Hepatocyte (in vitro differentiated cells): Measurements from ENCODE around the gene HOXD11.

Experiments
- CTCF ChIP-seq: fragments of 200-600 bp; sonication (generic); IDR thresholded peaks from 2 replicates; pipeline ENCODE4 v1.5.1; 2016; ENCODE audit warnings: antibody characterized with exemption, mild to moderate bottlenecking; ENCODE audit not compliant: poor library complexity
- EZH2 ChIP-seq: fragments of 200-600 bp; sonication (generic); IDR thresholded peaks from 2 replicates; pipeline ENCODE4 v1.6.1; 2016; ENCODE audit warnings: antibody characterized with exemption, mild to moderate bottlenecking, borderline replicate concordance
- EZH2phosphoT487 ChIP-seq: fragments of 200-600 bp; sonication (generic); IDR thresholded peaks from one replicate; pipeline ENCODE4 v1.6.1; 2018; ENCODE audit warnings: antibody characterized with exemption, mild to moderate bottlenecking, low read depth, moderate library complexity; ENCODE audit not compliant: unreplicated experiment, severe bottlenecking

GRCh38 chr2:176107731-176108181, 676 bp downstream of the HOXD11 start:
- no peak for TF ChIP-seq EZH2phosphoT487
- no peak for TF ChIP-seq CTCF
- TF ChIP-seq EZH2, result no peak
